Measurements from ENCODE around the gene TMEM240. TPM values are rescaled to one million over a fixed set of nuclear protein-coding genes. Genes with fewer than 3 reads are reported as not detected.

The TMEM240 gene
- total RNA-seq = under 1 TPM; 0.42 to 0.46 TPM

DNA sequence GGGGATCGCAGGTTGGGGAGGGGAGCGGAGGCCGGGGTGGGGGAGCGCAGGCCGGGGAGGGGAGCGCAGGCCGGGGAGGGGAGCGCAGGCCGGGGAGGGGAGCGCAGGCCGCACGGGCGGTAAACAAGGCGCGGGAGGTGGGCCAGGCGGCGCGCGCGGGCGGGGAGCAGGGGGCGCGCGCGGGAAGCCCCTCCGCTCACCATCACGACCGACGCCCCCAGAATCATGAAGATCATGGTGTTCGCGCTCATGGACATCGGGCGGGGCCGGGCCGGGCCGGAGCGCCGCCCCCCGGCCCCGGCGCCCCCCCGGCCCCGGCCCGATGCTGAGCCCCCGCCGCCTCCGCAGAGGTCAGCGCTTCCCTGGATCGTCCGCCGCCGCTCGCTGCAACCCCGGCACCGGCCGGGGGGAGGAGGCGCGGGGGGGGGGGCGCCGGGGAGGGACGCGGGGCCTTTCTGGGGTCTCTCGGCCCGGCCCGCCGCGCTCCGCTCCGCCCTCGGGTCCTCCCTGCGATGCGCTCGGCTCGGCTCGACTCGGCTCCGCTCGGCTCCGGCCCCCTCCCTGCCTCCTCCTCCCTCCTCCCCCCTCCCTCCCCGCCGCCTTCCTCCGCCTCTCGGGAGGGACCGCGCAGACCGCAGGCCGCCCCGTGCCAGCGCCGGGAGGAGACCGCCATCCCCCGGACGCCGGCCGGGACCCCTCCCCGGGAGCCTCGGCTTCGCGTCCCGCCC, at the start of gene TMEM240:
TMEM240 (minus strand) TSS at position 535 of the 728 bp plus-strand sequence; CDS start at position 257, 278 bp downstream.
- peak; percentile 80 for ATAC-seq
- intact Hi-C loops (cut with DNase I, micrococcal nuclease) = no loop called here
- H3K9me3 Mint-ChIP-seq (ENCODE audit: low read depth) = no peaks in the 10 kb centered on the region
- no peaks in the 10 kb centered on the region for H3K27me3 Mint-ChIP-seq
- no peak within 1 kb of the TSS for H3K27ac Mint-ChIP-seq
- peaks cover 10% of the 10 kb centered on the region for H3K36me3 Mint-ChIP-seq (ENCODE audit: low read depth)
- POLR2A ChIA-PET = no interaction called here
- CTCF ChIA-PET = no interaction called here
- DNase-seq = peak; percentile 79
- H3K4me1 Mint-ChIP-seq = no peaks in the 10 kb centered on the region
- peak within 1 kb of the TSS; percentile 32 for H3K4me3 Mint-ChIP-seq

DNA sequence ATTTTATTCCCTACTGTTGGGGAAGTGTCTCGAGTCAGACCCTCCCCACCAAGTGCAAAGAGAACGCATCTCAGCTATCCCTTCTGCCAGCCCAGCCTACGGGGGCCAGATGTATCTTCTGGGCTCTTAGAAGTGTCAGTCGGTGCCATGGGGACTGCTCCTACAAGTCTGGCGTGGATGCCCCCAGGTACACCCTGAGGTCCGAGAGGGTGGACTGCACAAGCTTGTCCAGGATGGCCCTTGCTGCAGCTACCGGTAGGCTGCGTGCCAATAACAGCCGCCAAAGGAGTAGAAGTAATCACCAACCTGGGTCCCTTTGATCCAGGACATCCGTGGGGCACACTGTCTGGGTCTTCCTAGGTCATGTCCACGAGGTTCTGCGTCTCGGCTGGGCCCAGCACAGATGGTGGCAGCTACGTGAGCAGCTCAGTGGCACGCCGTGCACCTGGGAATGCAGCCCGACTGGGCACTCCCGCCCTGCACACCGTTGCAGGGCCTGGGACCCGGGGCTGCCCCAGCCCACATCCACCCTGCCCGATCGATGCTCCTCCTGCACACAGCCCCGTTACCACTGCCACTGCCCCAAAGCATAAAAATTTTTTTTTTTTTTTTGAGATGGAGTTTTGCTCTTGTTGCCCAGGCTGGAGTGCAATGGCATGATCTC, 43.1 kb upstream of the TMEM240 start:
- Mint-ChIP-seq H3K4me3 (no peak overlapping the region), H3K27ac (no peak overlapping the region), H3K36me3 (ENCODE audit: low read depth) (no peaks in the 10 kb centered on the region), H3K9me3 (ENCODE audit: low read depth) (no peaks in the 10 kb centered on the region), H3K27me3 (peaks cover 8% of the 10 kb centered on the region), H3K4me1 (peaks cover 5% of the 10 kb centered on the region)
- POLR2A ChIA-PET = interaction anchor here (0.6 kb wide), 1 partner anchor 16 kb away, joined by 3 read pairs; no protein-coding TSS in a partner anchor
- DNase-seq = no peak
- CTCF ChIA-PET = no interaction called here
- intact Hi-C loops (cut with DNase I, micrococcal nuclease) = no loop called here
- no peak for ATAC-seq

DNA sequence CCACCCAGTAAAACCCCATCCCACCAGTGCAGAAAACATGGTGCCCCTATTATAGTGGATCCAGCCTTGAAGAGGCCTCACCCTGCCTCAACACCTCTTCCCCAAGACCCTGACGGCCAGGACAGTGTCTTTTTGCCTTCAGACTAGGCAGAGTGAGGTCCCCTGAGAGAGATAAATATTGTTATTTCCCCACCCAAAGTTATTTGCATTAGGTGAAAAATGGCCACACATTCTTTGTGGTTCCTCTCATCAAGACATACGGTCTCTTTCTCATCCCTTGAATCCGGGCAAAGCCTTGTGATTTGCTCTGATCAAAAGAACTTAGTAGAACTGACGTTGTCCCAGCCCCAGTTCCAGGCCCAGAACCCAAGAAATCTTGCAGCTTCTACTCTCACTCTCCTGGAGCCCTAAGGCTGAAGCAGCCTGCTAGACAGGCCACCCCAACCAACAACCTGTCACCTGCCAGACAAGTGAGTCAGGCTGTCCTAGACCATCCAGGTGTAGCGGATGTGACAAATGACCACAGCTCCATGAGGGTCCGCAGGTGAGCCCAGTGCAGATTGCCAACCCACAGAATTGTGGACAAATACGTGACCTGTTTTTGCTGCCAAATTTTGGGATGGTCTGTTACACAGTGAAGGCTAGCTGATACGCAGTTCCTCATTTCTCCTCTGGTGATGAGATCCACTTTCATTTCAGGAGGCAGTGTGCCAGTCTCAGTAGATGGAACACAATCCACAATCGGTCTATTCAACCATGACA, 42.3 kb upstream of the TMEM240 start:
- Mint-ChIP-seq H3K4me1 (peaks cover 5% of the 10 kb centered on the region), H3K4me3 (no peak overlapping the region), H3K36me3 (ENCODE audit: low read depth) (no peaks in the 10 kb centered on the region), H3K9me3 (ENCODE audit: low read depth) (no peaks in the 10 kb centered on the region), H3K27me3 (peaks cover 8% of the 10 kb centered on the region), H3K27ac (no peak overlapping the region)
- ChIA-PET CTCF (no interaction called here), POLR2A (interaction anchor here (0.6 kb wide), 1 partner anchor 16 kb away, joined by 3 read pairs; no protein-coding TSS in a partner anchor)
- DNase-seq (no peak), ATAC-seq (no peak)
- intact Hi-C loops (cut with DNase I, micrococcal nuclease) = no loop called here

DNA sequence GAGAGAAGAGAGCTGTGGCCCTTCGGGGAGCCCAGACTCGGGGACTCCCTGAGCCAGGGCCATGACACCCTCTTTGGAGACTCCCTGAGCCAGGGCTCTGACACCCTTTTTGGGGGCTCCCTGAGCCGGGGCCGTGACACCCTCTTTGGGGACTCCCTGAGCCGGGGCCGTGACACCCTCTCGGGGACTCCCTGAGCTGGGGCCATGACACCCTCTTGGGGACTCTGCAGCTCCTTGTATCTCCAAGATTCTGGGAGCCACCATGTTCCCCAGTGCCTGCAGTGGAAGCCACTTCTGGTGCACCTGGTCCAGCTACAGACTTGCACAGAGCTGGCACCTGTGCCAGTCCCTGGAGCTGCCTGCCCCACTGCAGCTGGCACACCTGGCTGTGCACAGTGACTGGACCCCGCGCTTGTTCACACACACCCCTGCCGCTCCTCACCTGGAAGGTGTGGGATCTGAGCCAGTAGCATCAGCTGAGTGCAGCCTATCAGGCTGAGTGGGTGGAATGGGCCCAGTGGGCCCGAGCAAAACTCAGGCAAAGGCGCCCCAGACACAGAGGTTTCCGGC, 38.0 kb upstream of the TMEM240 start:
- CTCF ChIA-PET = interaction anchor here (0.6 to 0.9 kb wide), 4 partner anchors 13 to 87 kb away, joined by 3 to 6 read pairs (median 3); no protein-coding TSS in a partner anchor
- intact Hi-C loops (cut with DNase I, micrococcal nuclease) = loop anchor here in 1 of 2 experiments (5.0 kb wide), 1 partner anchor 329 kb away; no protein-coding TSS in a partner anchor
- Mint-ChIP-seq H3K9me3 (ENCODE audit: low read depth) (no peaks in the 10 kb centered on the region), H3K4me3 (no peak overlapping the region), H3K36me3 (ENCODE audit: low read depth) (peaks cover 4% of the 10 kb centered on the region), H3K27ac (no peak overlapping the region), H3K4me1 (peaks cover 10% of the 10 kb centered on the region), H3K27me3 (peaks cover 6% of the 10 kb centered on the region)
- POLR2A ChIA-PET = no interaction called here
- ATAC-seq (no peak), DNase-seq (no peak)

DNA sequence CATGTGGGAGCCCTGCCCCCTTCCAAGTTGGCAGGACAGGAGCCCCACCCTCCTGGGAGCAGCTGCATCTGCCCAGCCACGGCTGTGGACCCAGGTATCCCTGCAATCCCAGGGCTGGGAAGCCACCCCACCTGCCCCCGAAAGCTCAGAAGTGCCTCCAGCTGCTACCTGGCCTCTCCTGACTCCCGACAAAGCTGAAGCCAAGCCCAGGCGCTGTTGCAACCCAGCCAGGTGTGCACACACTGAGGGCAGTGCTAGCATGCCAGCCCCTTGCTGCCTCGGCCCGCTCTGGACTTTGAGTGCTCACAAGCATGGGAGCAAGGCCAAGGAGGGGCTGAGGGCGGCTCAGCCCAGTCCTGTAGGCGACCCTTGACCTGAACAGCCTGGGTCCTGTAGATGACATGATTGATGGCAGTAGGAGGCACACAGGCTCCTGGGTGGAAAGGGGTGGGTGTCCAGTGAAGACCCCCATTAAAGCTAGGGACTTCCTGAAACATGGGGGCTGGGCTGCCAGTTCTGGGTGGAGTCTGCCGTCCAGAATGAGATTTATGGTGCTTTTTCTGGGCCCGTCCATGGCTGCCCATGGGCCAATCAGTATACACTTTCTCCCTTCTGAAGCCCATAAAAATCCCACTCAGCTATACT, 37.1 kb upstream of the TMEM240 start:
- CTCF ChIA-PET = interaction anchor here (0.7 to 0.9 kb wide), 3 partner anchors 14 to 88 kb away, joined by 3 to 6 read pairs (median 4); no protein-coding TSS in a partner anchor
- intact Hi-C loops (cut with DNase I, micrococcal nuclease) = loop anchor here in 1 of 2 experiments (5.0 kb wide), 1 partner anchor 330 kb away; no protein-coding TSS in a partner anchor

DNA sequence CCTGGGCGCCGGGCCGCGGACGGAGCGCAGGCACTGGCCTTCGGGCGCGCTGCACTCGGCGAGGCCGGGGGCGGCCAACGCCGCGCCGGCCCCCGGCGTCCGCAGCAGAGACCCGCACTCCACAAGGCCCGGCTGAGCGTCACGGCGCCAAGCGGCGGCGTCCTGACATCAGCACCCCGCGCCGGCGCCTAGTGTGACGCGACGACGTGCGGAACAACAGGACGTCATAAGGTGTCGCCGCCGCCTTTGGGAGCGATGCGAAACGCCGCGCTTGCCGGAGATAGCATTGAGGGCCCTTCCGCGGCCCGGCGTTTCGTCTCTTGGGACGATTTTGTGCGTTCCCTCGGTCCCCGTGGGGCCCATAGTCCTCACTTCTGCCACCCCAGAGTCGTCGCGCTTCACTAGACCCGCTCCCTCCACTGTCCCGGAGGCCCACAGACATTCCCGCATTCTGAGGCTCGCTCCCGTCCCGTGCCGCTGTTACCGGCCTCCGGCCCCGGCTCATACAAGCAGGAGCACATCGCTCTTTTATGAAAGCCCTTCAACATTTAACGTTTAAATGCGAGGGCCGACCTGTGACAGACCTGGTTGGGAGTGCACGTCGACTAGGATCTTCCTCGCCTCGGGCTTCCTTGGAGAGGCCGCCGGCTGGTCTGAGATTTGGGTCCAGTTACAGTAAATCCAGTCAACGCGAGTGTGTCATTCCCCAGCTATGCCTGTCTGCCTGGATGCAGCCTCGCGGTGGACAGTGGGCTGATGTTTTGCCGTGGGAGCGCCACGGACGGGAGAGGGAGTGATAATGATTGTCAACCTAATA, 34.5 kb upstream of the TMEM240 start, which contains the start of gene SSU72:
SSU72 (minus strand) TSS at position 143 of the 817 bp plus-strand sequence. CDS start 306 bp downstream, outside the sequence.
- ChIA-PET CTCF (no interaction called here), POLR2A (interaction anchor here (0.7 kb wide), 1 partner anchor 38 kb away, joined by 3 read pairs; no protein-coding TSS in a partner anchor)
- Mint-ChIP-seq H3K4me3 (peak within 1 kb of the TSS; percentile 99), H3K36me3 (ENCODE audit: low read depth) (peaks cover 28% of the 10 kb centered on the region), H3K9me3 (ENCODE audit: low read depth) (no peaks in the 10 kb centered on the region), H3K27ac (peak within 1 kb of the TSS; percentile 98), H3K4me1 (peaks cover 28% of the 10 kb centered on the region), H3K27me3 (no peaks in the 10 kb centered on the region)
- intact Hi-C loops (cut with DNase I, micrococcal nuclease) = loop anchor here (1.0 to 5.0 kb wide), 13 partner anchors 40 to 459 kb away; partner anchors contain the start of genes MIB2 (in 2 of the 2), ATAD3A (in 1 of the 2), ATAD3B (in 1 of the 2) and AURKAIP1 (in 1 of the 2)
- ATAC-seq (peak; percentile 84), DNase-seq (peak; percentile 97)

More for the DNA sequence above, 37.1 kb upstream of the TMEM240 start:
- no peaks in the 10 kb centered on the region for H3K9me3 Mint-ChIP-seq (ENCODE audit: low read depth)
- POLR2A ChIA-PET = no interaction called here
- ATAC-seq (no peak), DNase-seq (no peak)
- peaks cover 6% of the 10 kb centered on the region for H3K27me3 Mint-ChIP-seq
- no peak overlapping the region for H3K27ac Mint-ChIP-seq
- H3K4me3 Mint-ChIP-seq = no peak overlapping the region
- peaks cover 13% of the 10 kb centered on the region for H3K36me3 Mint-ChIP-seq (ENCODE audit: low read depth)
- H3K4me1 Mint-ChIP-seq = peaks cover 14% of the 10 kb centered on the region

DNA sequence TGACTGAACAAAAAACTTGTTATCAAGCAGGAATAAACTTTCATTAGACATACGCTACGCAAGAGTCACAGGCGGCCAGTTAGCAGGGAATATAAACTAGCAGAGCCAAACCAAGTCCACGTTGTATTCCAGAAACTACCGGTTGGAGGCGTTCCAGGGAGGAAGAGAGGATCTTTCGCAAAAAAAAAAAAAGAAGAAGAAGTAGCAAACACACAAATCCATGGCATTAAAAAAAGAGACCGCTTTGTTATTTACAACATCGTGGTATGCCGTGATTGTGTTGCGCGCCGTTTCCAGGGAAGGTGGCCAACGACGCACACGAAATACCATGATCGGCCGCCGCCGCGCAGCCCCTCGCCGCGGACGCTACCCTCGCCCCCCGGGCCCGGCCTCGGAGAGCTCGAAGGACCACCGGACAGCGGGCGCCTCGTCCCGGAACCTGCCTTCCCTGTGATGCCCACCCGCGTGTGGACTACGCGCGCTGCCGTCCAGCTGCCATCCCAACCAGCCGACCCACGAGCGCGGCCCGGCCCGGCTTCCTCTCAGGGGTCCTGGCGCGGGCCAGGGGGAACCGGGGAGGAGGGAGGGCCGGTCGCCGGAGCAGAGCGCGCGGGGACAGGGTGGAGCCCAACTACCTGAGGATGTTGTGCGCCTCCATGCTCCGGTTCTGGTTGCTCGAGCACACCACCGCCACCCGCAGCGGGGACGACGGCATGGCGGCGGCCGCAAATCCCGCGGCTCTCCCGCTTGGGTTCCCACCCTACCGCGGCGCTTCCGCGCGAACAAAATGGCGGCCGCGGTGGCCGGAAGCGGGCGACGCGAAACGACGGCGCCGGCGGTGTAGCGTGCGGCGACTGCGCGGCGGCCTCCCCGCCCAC, 33.7 kb upstream of the TMEM240 start:
- Mint-ChIP-seq H3K36me3 (ENCODE audit: low read depth) (peaks cover 33% of the 10 kb centered on the region), H3K27ac (peak overlapping the region; percentile 98), H3K4me3 (peak overlapping the region; percentile 99), H3K9me3 (ENCODE audit: low read depth) (no peaks in the 10 kb centered on the region), H3K4me1 (peaks cover 35% of the 10 kb centered on the region), H3K27me3 (no peaks in the 10 kb centered on the region)
- DNase-seq = peak; percentile 82
- ATAC-seq = peak; percentile 70
- ChIA-PET CTCF (no interaction called here), POLR2A (no interaction called here)
- intact Hi-C loops (cut with DNase I, micrococcal nuclease) = loop anchor here (1.0 to 2.0 kb wide), 12 partner anchors 41 to 458 kb away; partner anchors contain the start of genes MIB2 (in 2 of the 2), ATAD3A (in 1 of the 2), ATAD3B (in 1 of the 2) and AURKAIP1 (in 1 of the 2)

DNA sequence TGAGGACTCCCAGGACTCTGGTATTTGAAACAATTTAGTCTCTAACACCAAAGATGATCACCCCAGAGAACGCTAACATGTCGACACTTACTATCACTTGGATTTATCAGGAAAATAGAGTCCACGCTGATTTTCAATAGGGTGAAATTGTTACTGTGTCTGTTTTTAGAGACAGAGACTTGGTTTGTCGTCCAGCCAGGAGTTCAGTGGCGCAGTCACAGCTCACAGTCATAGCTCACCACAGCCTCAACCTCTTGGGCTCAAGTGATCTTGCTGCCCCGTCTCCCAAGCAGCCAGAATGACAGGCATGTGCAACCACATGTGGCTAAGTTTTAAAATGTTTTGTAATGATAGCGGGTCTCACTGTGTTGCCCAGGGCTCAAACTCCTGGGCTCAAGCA, 28.9 kb upstream of the TMEM240 start:
- ChIA-PET POLR2A (no interaction called here), CTCF (interaction anchor here (0.6 kb wide), 1 partner anchor 59 kb away, joined by 5 read pairs; no protein-coding TSS in a partner anchor)
- ATAC-seq (no peak), DNase-seq (no peak)
- intact Hi-C loops (cut with DNase I, micrococcal nuclease) = no loop called here
- Mint-ChIP-seq H3K4me1 (peaks cover 44% of the 10 kb centered on the region), H3K27ac (peak overlapping the region; percentile 51), H3K27me3 (no peaks in the 10 kb centered on the region), H3K36me3 (ENCODE audit: low read depth) (peaks cover 58% of the 10 kb centered on the region), H3K4me3 (no peak overlapping the region), H3K9me3 (ENCODE audit: low read depth) (no peaks in the 10 kb centered on the region)

DNA sequence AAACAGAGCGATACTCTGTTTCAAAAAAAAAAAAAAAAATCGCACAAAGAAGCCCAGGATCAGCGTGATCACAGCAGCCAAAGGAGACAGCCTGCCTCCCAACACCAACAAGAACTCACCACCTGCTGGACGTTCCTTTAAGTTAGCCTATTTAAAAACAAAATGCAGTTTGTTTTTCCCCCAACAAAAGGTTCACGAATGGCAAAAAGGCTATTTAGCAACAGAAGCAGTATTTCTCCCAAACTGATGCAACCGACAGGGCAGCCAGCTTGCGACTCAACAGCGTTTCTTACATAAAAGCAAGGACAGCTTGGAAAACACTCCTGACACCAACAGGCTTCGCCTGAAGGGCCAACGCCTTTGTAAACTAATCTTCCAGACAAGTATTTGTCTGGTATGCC, 27.5 kb upstream of the TMEM240 start:
- H3K36me3 Mint-ChIP-seq (ENCODE audit: low read depth) = peaks cover 61% of the 10 kb centered on the region

More for the DNA sequence above, 27.5 kb upstream of the TMEM240 start:
- Mint-ChIP-seq H3K27ac (no peak overlapping the region), H3K4me3 (no peak overlapping the region), H3K9me3 (ENCODE audit: low read depth) (no peaks in the 10 kb centered on the region), H3K27me3 (no peaks in the 10 kb centered on the region), H3K4me1 (peaks cover 44% of the 10 kb centered on the region)
- ChIA-PET CTCF (interaction anchor here (0.9 kb wide), 1 partner anchor 9 kb away, joined by 3 read pairs; no protein-coding TSS in a partner anchor), POLR2A (interaction anchor here (0.6 kb wide), 1 partner anchor 175 kb away, joined by 3 read pairs; no protein-coding TSS in a partner anchor)
- ATAC-seq = no peak
- DNase-seq = no peak
- intact Hi-C loops (cut with DNase I, micrococcal nuclease) = no loop called here

Data from activated CD4-positive, alpha-beta T cell treated with anti-CD3 and anti-CD28 coated beads for 36 hours (primary cell).